Transverse colon (tissue), 4 donors: Measurements from ENCODE around the gene MTRFR. TPM values are rescaled to one million over a fixed set of nuclear protein-coding genes. Genes with fewer than 3 reads are reported as not detected.

ENCODE experiments used
- DNase-seq: peaks from one replicate; pipeline ENCODE4 v3.0.0-alpha.2; 2019
- H3K27ac ChIP-seq, 4 donors: fragments of 200-600 bp; sonication (generic); 2 replicates each; pipeline ENCODE4 v1.5.1; 2016 to 2018; ENCODE audit warnings: inconsistent platforms in 4 of 4
- H3K27me3 ChIP-seq: fragments of 200-600 bp; sonication (generic); 2 replicates; pipeline ENCODE4 v1.5.1; 2017; ENCODE audit warnings: inconsistent platforms
- H3K36me3 ChIP-seq, 4 donors: fragments of 200-600 bp; sonication (generic); 2 replicates each; pipeline ENCODE4 v1.5.1; 2017 to 2019; ENCODE audit warnings: inconsistent platforms in 4 of 4
- H3K4me1 ChIP-seq, 4 donors: fragments of 200-600 bp; sonication (generic); 2 replicates each; pipeline ENCODE4 v1.5.1; 2017 to 2020; ENCODE audit warnings: inconsistent platforms in 4 of 4
- H3K4me3 ChIP-seq, 4 donors: fragments of 200-600 bp; sonication (generic); 1 replicate in 1 of 4; 2 replicates in 3 of 4; pipeline versions ENCODE4 v1.5.1 to v1.6.1; 2017 to 2019; ENCODE audit warnings: inconsistent platforms in 4 of 4
- H3K9me3 ChIP-seq, 2 donors: fragments of 200-600 bp; sonication (generic); 2 replicates each; pipeline ENCODE4 v1.5.1; 2017 to 2019; ENCODE audit warnings: inconsistent platforms in 2 of 2
- EP300 ChIP-seq: sonication (generic); formaldehyde crosslinking; IDR thresholded peaks from one replicate; pipeline ENCODE4 v1.6.1; 2017; ENCODE audit warnings: antibody characterized with exemption, low read depth
- POLR2A ChIP-seq: fragments of 450-650 bp; IDR thresholded peaks from one replicate; pipeline ENCODE4 v1.6.1; 2016; ENCODE audit warnings: antibody characterized with exemption, mild to moderate bottlenecking, moderate library complexity
- POLR2AphosphoS5 ChIP-seq, 3 donors: sonication (generic); formaldehyde crosslinking; IDR thresholded peaks; one replicate each; pipeline ENCODE4 v1.6.1; 2016; ENCODE audit warnings: antibody characterized with exemption in 3 of 3
- WGBS, 2 donors: methylation state at CpG; one replicate each; pipeline ENCODE4 v1.1.5; 2018; ENCODE audit warnings: low coverage in 1 of 2; 5-methylcytosine and 5-hydroxymethylcytosine counted together
- in situ Hi-C, 4 donors: fragments of 200-750 bp; cut with MboI; loops; one replicate each; pipeline versions ENCODE4 v1.15.0 to v1.15.1; 2017; ENCODE audit warnings: low sequenced_read_pairs in 3 of 4, low pct_ligation_motif_present in 1 of 4, low pct_unique_long_range_greater_than_20kb in 1 of 4
- intact Hi-C: fragments of 100-400 bp; cut with DNase I; formaldehyde crosslinking; loops from one replicate; pipeline ENCODE4 v1.15.1; 2023; ENCODE audit warnings: low total_unique reads
- total RNA-seq, 4 donors: library from RNA; depleted of rRNA; stranded (reverse); fragments of >200 nt; gene quantifications; one replicate each; pipeline ENCODE4 v1.1.0, GENCODE V29; 2016
- TF ChIP-seq, protein P1 (sequence below), 5 experiments: fragments of 200-600 bp in 3 of 5; fragments of 450-650 bp in 2 of 5; sonication (generic) in 3 of 5; IDR thresholded peaks; 1 replicate in 2 of 5; 2 replicates in 3 of 5; pipeline ENCODE4 v1.5.1; 2016 to 2017; ENCODE audit warnings: antibody characterized with exemption in 5 of 5, inconsistent platforms in 3 of 5, mild to moderate bottlenecking in 2 of 5, moderate library complexity in 1 of 5

Gene MTRFR
- total RNA-seq, 4 donors from 2014 or later: 3.6 to 19.2 (median 9.7) TPM

DNA sequence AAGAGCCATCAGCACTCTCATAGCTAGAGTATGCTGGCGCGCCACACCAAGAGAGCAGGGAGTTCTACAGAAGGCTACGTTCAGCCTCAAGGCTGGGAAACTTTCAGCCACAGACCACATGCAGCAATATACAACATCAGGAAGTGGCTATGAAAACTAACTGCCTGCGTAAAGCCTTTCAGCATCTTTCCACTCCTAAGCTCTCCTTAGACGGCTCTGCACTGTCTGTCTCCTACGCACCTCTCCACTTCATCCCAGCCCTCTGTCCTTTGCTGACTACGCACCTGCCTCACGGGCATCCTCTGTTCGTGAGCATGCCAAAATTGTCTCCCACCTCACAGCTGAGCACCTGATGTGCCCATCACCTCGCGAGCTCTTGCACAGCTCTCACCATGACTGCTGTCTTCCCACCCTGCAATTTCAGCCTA lies 10.0 kb upstream of the MTRFR start:
- peak; percentile 23 for DNase-seq
- intact Hi-C loops: no loop called here
- Histone ChIP-seq H3K4me1 (no peaks in the 10 kb centered on the region), H3K36me3 (peaks cover 0 to 14% (median 6%) of the 10 kb centered on the region in 4 donors), H3K27ac (peak overlapping the region in 2 of 4 donors; percentile 26 to 48), H3K9me3 (no peaks in the 10 kb centered on the region), H3K4me3 (no peak overlapping the region), H3K27me3 (no peaks in the 10 kb centered on the region)
- 63 to 76% methylated on average over 8 to 11 of the region's 11 CpGs for WGBS, 2 donors
- in situ Hi-C loops: no loop called here
- TF ChIP-seq POLR2AphosphoS5 (IDR thresholded peaks at IDR 0.05) (no peak), EP300 (no peak), POLR2A (no peak)
- TF ChIP-seq, protein P1, sequence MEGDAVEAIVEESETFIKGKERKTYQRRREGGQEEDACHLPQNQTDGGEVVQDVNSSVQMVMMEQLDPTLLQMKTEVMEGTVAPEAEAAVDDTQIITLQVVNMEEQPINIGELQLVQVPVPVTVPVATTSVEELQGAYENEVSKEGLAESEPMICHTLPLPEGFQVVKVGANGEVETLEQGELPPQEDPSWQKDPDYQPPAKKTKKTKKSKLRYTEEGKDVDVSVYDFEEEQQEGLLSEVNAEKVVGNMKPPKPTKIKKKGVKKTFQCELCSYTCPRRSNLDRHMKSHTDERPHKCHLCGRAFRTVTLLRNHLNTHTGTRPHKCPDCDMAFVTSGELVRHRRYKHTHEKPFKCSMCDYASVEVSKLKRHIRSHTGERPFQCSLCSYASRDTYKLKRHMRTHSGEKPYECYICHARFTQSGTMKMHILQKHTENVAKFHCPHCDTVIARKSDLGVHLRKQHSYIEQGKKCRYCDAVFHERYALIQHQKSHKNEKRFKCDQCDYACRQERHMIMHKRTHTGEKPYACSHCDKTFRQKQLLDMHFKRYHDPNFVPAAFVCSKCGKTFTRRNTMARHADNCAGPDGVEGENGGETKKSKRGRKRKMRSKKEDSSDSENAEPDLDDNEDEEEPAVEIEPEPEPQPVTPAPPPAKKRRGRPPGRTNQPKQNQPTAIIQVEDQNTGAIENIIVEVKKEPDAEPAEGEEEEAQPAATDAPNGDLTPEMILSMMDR (IDR thresholded peaks at IDR 0.05): no peak

DNA sequence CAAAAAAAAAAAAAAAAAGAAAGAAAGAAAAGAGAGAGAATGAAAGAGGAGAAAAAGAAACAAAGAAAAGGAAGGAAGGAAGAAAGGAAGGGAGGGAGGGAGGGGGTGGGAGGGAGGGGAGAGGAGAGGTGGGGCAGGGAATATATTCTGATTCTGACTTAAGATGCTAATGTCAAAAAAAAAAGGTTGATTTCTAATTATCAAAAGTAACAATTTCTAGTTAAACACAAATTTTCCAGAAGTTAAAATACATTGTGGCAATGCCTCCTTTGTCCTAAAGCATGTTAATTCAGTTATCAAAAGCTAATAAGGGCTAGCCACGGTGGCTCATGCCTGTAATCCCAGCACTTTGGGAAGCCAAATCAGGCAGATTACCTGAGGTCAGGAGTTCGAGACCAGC lies 7.8 kb upstream of the MTRFR start:
- Histone ChIP-seq H3K36me3 (peaks cover 0 to 14% (median 6%) of the 10 kb centered on the region in 4 donors), H3K9me3 (no peaks in the 10 kb centered on the region), H3K4me1 (peaks cover 0 to 3% (median 0%) of the 10 kb centered on the region in 4 donors), H3K27ac (no peak overlapping the region), H3K4me3 (no peak overlapping the region), H3K27me3 (no peaks in the 10 kb centered on the region)
- TF ChIP-seq, protein P1 (IDR thresholded peaks at IDR 0.05): no peak
- TF ChIP-seq EP300 (no peak), POLR2A (no peak), POLR2AphosphoS5 (IDR thresholded peaks at IDR 0.05) (no peak)
- no peak for DNase-seq
- in situ Hi-C loops: loop anchor here in 3 of 4 donors (25.0 kb wide), 2 partner anchors 188 to 363 kb away; no protein-coding TSS in a partner anchor
- WGBS, 2 donors: 96% methylated on average over 2 of the region's 2 CpGs; no CpG with 5 or more reads in 1 of the 2 donors
- intact Hi-C loops: no loop called here

DNA sequence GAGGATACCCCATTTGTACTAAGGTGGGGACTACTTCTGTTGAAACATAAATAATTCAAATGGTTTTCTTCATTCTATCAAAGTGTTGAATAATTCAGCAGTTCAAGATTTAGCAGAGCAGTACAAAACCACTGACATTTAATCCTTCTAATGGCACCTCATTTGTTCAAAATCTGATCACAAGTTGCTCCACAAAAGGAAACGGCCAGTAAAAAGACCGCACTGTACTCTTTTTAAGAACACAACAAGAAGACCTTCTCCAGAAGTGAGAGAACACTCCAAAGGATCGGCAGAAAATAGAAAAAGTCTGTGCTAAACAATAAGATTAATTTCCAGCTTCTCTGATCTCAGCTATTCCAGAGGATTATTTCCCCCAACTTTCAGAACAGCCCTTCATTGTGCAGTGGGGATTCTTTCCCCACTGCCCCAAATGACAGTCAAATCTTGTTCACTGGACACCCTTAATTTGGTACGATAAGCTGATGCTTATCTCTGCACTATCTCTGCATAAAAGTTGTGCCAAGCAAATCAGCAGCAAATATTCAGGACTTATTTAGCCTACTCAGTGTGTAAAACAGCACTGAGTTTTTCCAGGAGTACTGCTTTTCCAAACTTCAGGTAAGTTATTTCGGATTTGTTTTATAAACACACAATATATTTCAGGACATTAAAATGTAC lies 5.5 kb upstream of the MTRFR start:
- H3K4me3 ChIP-seq: no peak overlapping the region
- intact Hi-C loops: no loop called here

DNA sequence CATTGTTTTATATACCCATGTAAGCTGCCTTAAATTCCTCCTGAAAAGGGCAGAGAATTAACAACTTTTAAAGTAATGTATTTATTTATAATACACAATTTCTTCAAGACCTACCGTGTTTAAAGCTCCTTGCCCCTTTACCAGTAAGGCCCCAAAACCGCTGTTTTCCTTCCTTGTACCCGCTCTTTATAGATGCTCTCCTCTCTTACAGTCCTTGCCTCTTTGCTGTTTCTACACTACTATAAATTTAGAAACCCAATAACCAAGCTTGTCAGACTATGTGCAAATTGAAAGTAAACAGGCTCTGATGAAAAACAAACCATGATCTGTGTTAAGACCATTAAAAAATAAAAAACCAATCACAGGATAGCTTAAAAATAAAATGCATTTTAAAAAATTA lies 4.2 kb upstream of the MTRFR start:
- WGBS, 2 donors: 68 to 72% methylated on average over 3 of the region's 3 CpGs
- Histone ChIP-seq H3K36me3 (no peaks in the 10 kb centered on the region), H3K4me3 (no peak overlapping the region), H3K27me3 (no peaks in the 10 kb centered on the region), H3K4me1 (peaks cover 8 to 19% (median 14%) of the 10 kb centered on the region in 4 donors), H3K9me3 (no peaks in the 10 kb centered on the region), H3K27ac (peak overlapping the region in 1 of 4 donors; percentile 25)
- intact Hi-C loops: no loop called here
- TF ChIP-seq, protein P1 (IDR thresholded peaks at IDR 0.05): no peak
- no peak for TF ChIP-seq POLR2A
- no peak for TF ChIP-seq EP300
- no peak for TF ChIP-seq POLR2AphosphoS5 (IDR thresholded peaks at IDR 0.05)
- DNase-seq: no peak
- in situ Hi-C loops: loop anchor here in 3 of 4 donors (25.0 kb wide), 2 partner anchors 192 to 367 kb away; no protein-coding TSS in a partner anchor

More for the DNA sequence above, 5.5 kb upstream of the MTRFR start:
- Histone ChIP-seq H3K9me3 (no peaks in the 10 kb centered on the region), H3K4me1 (peaks cover 7 to 17% (median 11%) of the 10 kb centered on the region in 4 donors), H3K27ac (no peak overlapping the region), H3K27me3 (no peaks in the 10 kb centered on the region), H3K36me3 (no peaks in the 10 kb centered on the region)
- TF ChIP-seq EP300: no peak
- TF ChIP-seq, protein P1 (IDR thresholded peaks at IDR 0.05): no peak
- no peak for TF ChIP-seq POLR2AphosphoS5 (IDR thresholded peaks at IDR 0.05)
- no peak for TF ChIP-seq POLR2A
- in situ Hi-C loops: loop anchor here in 3 of 4 donors (25.0 kb wide), 2 partner anchors 190 to 365 kb away; no protein-coding TSS in a partner anchor
- no peak for DNase-seq
- WGBS, 2 donors: 60 to 69% methylated on average over 5 of the region's 5 CpGs
